ENCODE measurements around the gene MRPL37.

MRPL37 gene

GRCh38 chr1:54241364-54241763, 41.4 kb downstream of the MRPL37 start:
- no peak for DNase-seq

GRCh38 chr1:54243022-54243421, 43.1 kb downstream of the MRPL37 start:
- no peak for DNase-seq

DNA sequence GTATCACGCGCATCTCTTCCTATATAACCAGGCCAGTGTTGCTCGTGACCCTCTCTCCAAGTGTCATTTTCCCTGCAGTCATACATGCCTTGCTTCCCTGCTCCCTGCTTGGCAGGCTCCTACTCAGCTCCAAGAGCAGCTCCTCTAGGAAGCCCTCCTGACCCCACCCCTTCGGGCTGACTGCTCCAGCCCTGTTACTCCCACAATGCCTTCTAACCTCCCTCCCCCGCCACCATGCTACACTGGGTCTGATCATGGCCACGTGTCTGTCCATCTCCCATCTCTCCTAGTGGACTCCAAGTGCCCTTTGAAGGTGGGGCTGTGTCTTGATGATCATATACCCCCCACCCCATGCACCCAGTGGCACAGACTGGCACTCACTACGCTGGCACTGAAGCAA, 44.7 kb downstream of the MRPL37 start:
- no peak for DNase-seq

GRCh38 chr1:54245501-54245900, 45.5 kb downstream of the MRPL37 start:
- DNase-seq = no peak

DNA sequence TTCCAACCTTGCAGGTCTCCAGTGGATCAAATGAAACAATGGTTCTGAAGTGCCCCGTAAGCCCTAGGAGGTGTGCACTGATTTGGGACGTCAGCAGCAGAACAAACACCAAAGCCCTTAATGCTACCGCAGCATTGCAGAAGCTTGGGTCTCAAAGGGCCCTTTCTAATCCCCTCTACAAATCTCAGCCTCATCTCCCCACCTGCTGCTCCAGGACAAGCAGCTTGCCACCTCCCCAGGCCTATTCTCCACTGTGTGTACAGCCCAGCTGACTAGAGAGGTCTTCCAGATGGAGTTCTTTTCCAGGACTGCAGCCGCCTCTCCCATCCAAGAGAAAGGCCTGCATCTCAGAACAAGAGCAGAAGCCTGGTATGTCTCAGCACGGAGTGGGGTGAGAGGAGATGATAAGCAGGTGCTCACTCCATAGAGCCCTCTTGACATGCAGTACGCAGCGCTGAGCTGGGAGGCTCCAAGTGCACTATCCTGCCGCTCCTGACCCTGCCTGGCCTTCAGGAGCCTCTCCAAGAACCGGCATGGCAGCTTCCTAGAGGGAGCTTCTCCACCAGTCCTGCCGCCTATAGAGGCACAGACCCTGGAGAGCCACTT, 46.3 kb downstream of the MRPL37 start:
- DNase-seq = no peak

GRCh38 chr1:54247863-54248515, 48.0 kb downstream of the MRPL37 start:
- no peak for DNase-seq

- DNase-seq = no peak
Measured at GRCh38 chr1:54248966-54249365, 49.0 kb downstream of the MRPL37 start.

DNA sequence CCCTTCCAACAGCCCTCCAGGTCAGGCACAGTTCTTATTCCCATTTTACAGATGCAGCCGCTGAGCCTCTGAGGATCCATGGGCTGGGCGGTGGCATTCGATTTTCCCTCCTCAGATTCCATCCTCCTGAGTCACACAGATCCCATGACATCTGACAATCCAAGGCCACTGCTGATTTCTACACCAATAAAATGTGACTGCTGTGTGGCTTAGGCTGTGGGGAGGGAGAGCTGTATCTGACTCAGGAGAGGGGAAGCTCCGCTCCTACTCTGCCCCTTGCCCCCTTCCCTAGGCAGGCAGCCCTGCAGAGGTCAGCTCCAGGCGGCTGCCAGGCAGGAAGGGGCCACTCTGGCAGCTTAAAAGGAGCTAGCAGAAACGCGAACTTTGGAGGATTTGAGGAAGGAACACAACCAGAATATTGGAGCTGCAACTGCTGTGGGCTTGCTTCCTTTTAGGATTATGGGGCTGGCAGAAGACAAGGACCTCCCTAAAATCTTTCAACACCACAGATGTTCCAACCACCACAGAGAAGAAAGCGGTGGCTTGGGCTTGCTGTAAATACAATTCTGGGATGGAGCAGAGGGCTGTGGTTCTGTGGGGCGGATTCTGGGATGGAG, 50.0 kb downstream of the MRPL37 start:
- no peak for DNase-seq

DNA sequence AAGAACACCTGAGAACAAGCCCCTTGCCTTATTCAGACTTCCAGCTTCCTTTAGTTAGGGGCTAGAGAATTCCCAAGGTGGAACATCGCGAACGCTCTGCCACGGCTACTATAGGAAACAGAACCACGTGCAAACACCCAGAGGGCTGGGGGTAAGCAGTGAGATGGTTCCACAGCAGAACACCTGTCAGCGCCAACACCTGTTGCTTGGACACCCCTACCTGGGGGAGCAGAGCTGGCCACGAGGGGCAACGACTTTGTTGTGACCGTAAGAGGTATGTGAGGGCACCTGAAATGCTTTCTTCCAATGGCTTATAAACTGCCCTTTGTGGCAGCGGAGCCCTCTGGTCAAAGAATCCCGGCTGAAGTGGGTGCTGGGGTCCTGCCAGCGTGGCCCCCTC, 50.7 kb downstream of the MRPL37 start:
- no peak for DNase-seq

DNA sequence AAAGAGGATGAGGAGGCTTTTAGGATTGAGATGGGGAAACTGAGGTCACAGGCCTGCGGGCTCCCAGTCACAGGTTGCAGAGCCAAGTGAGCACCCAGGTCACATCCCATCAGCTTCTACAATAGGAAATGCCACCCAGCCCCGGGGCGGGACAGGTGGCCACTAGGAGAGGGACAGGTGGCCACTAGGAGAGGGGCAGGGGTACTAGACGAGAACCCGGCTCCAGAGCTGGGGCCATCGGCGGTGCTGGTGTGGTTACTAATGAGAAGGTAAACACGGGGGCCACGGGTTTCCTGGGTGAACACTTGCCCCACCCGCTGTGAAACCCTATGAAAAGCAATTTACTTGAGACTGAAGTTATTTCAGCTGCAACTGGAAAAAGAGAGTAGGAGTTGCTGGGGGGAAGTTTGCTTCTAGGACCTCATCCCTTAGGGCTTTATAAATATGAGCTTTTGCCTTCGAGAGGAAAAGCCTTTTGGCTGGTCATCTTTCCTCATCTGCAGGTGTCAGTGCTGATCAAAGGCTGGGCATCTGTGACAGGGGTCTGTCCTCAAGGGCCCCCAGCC, 52.5 kb downstream of the MRPL37 start:
- DNase-seq = no peak

DNA sequence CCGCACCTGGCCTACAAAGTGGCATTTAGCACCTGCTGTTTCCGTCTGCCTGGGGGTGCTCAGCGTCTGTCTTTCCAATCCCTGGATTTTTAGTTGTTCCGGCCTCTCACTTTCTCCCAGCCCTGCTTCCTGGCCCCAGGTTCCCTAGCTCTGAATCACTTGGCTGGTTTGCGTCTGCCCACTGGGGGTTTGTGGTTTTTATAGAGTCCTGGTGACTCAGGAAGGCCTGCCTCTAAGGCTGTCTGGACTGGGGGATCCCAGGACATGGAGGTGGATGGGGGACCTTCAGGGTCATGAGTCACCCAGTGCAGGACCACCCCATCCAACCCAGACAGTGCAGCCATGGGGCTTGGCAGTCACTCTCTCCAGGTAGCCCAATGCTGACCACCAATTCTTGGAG, 53.5 kb downstream of the MRPL37 start:
- DNase-seq = no peak

GRCh38 chr1:54254055-54254454, 54.1 kb downstream of the MRPL37 start:
- no peak for DNase-seq

DNA sequence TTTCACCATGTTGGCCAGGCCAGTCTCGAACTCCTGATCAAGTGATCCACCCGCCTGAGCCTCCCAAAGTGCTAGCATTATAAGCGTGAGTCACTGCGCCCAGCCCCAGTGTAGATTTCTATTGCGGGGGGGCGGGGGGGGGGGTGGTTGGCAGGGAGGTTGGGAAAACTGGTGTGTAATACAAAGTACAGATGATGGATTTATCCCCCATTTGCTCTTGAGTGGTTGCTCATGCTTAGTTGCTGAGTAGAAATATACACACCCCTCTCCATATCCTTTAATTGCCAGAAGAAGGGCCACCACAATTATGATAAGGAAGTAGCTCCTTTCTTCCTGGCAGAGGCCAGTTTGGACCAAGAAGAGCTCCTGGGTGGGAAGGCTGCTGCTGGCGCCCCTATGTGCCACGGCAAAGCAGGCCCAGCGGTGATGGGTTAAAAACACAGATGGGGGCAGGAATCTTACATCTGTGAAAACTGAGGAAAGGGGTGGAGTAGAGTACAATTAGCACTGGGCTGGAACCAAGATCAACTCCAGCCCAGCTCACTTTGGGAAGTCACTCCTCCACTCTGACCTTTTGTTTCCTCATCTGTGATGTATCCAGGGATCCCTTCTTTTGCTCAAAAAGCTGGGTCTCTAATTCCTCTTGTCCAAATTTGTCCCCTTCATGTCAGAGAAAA, 55.2 kb downstream of the MRPL37 start:
- DNase-seq = no peak

DNA sequence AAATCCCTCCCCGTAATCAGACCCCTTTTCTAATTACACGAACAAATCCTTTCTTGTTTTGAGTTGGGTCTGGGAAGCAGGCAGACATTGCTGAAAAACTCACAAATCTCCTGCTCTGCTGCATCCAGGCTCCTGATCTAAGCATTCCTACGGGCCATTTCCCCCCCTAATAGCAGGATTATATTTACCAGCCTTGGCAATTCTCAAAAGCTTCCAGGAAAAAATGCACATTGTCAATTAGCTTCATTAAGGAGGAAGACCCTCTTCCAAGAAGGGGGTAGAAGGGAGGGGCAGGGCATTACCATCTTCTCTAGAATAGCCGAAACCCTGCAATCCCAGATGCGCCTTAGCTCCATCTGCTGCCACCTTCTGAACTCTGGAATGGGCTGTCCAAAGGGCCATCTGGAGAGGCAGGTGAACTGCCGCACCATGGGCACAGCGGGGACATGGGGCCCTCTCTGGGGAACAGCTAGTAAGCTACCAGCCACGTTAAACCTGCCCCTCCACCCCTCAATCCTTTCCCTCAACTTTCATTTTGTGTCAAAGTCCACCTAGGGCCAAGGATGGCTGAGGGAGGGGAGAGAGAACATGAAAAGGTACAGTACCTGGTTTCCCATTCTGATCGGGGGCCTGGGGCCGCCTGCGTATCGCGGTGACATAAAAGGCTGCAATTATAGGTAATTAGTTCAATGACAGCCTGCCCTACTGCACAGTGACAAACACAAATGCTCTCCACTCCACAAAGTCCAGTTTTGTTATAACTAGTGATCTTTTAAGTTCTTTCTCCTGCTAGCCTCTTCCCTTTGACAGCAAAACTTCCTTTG, 56.8 kb downstream of the MRPL37 start:
- DNase-seq = no peak

DNA sequence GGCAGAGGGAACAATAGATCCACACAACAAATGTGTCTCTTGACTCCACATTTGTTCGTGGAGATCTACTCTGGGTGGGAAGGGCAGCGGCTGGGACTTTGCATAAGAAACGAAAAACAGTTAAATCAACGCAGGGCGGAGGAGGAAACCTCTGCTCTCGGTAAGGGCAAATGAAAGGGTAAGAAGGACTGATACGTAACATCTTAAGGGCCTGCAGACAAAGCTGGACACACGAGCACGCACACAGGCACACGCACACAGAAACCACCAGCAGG, 57.3 kb downstream of the MRPL37 start:
- DNase-seq = no peak

DNA sequence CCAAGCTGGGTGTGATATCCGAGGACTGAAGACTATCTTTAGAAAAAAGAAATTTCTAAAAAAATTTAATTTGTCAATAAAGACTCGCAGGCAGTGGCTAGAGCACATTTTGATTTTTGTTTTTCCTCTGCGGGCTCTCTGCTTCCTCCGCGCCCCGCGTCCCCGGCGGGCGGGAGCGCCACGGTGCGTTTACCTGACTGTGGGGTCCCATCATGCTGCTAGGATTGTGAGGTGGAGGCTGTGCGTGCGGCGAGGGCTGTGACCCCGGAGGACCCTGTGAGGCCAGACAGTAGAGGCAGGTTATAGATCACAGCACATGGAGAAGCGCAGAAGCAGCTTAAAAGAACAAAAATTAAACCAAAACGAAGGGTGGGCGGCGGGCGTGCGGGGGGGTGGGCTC, 57.9 kb downstream of the MRPL37 start:
- no peak for DNase-seq

- no peak for DNase-seq
Measured at GRCh38 chr1:54259546-54260140, 59.7 kb downstream of the MRPL37 start.

DNA sequence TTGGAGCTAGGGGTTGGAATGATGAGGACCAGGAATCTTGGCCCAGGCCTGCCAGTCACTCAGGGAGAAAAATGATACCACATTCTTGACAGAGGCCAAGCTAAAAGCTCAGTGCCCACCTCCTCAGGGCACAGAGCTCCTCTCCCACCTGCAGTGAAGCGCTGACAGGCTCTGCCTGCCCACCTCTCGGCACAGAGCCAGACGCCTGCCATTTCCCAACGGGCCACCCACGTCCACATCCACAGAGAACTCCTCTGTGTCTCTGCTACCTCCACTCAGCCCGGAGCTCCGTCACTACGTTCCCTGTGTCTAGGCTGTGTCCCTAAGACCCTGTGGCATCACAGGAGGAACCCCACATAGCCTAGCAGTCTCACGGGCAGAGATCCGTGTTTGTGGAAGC, 60.8 kb downstream of the MRPL37 start:
- no peak for DNase-seq

- no peak for DNase-seq
Measured at GRCh38 chr1:54262244-54262643, 62.3 kb downstream of the MRPL37 start.

GRCh38 chr1:54263601-54264226, 63.7 kb downstream of the MRPL37 start:
- DNase-seq = no peak

DNA sequence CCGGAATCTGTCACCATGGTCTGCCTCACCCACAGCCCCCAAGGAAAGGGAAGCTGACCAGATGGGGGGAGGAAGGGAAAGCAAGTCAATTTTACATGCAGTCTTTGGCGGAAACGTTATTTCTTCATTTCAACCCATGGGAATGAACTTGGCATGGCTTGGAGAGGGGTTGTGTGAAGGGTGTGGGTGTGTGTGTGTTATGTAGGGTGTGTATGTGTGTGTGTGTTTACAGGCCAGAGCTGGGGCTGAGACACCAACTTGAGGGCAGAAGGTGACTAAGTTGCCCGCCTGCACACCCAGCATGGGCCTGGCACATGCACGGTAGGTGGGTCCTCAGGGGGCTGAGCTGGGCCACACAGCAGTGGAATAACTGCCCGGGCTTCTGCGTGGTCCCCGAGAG, 65.2 kb downstream of the MRPL37 start:
- no peak for DNase-seq

- no peak for DNase-seq
Measured at GRCh38 chr1:54265659-54266058, 65.7 kb downstream of the MRPL37 start.
